OCI-LY1 (cell line): ENCODE results near the gene LRRFIP1.

Experiments used
- H2AFZ ChIP-seq: fragments of 200-600 bp; sonication (generic), shearing (Covaris generic); 2 replicates; pipeline ENCODE4 v1.6.0; 2014; ENCODE audit warnings: antibody characterized with exemption, mild to moderate bottlenecking, low read length
- H3F3A ChIP-seq: fragments of 200-600 bp; sonication (generic), shearing (Covaris generic); 2 replicates; pipeline ENCODE4 v1.6.0; 2014; ENCODE audit warnings: mild to moderate bottlenecking, antibody characterized with exemption, low read length, moderate library complexity; ENCODE audit not compliant: insufficient read depth
- H3K27ac ChIP-seq: fragments of 200-600 bp; sonication (generic); 2 replicates; pipeline ENCODE4 v1.5.1; 2014; ENCODE audit warnings: low read length, mixed run types, mild to moderate bottlenecking, low read depth; ENCODE audit not compliant: poor library complexity, severe bottlenecking
- H3K27me3 ChIP-seq: fragments of 200-600 bp; sonication (generic); 2 replicates; pipeline ENCODE4 v1.6.0; 2014; ENCODE audit warnings: antibody characterized with exemption, mild to moderate bottlenecking, low read length, moderate library complexity; ENCODE audit not compliant: insufficient read depth
- H3K36me3 ChIP-seq: fragments of 200-600 bp; sonication (generic); 2 replicates; pipeline ENCODE4 v1.6.1; 2014; ENCODE audit warnings: mild to moderate bottlenecking, antibody characterized with exemption, low read length, moderate library complexity, mixed read lengths; ENCODE audit not compliant: insufficient read depth
- H3K4me1 ChIP-seq: fragments of 200-600 bp; sonication (generic); 2 replicates; pipeline ENCODE4 v1.5.1; 2014; ENCODE audit warnings: mild to moderate bottlenecking, low read length, moderate library complexity; ENCODE audit not compliant: insufficient read depth, severe bottlenecking
- H3K4me2 ChIP-seq: fragments of 200-600 bp; sonication (generic), shearing (Covaris generic); 2 replicates; pipeline ENCODE4 v1.6.1; 2014; ENCODE audit warnings: low read length
- H3K4me3 ChIP-seq: fragments of 200-600 bp; sonication (generic); 2 replicates; pipeline ENCODE4 v1.5.1; 2014; ENCODE audit warnings: low read length, low read depth, mild to moderate bottlenecking, mixed read lengths; ENCODE audit not compliant: poor library complexity, severe bottlenecking
- H3K79me2 ChIP-seq: fragments of 200-600 bp; shearing (Covaris generic); 2 replicates; pipeline ENCODE4 v1.6.1; 2016; ENCODE audit warnings: mixed run types, low read length, mixed read lengths; ENCODE audit not compliant: insufficient read depth
- H3K9ac ChIP-seq: fragments of 200-600 bp; sonication (generic), shearing (Covaris generic); 2 replicates; pipeline ENCODE4 v1.6.1; 2014; ENCODE audit warnings: mild to moderate bottlenecking, low read length, mixed read lengths
- H3K9me2 ChIP-seq: fragments of 200-600 bp; sonication (generic), shearing (Covaris generic); 2 replicates; pipeline ENCODE4 v1.6.1; 2014; ENCODE audit warnings: low read depth, mild to moderate bottlenecking, low read length, mixed read lengths
- H3K9me3 ChIP-seq: fragments of 200-600 bp; shearing (Covaris generic); 2 replicates; pipeline ENCODE4 v1.6.1; 2014; ENCODE audit warnings: low read length, mixed read lengths
- H4K20me1 ChIP-seq: fragments of 200-600 bp; sonication (generic), shearing (Covaris generic); 2 replicates; pipeline ENCODE4 v1.6.0; 2016; ENCODE audit warnings: mild to moderate bottlenecking, low read length; ENCODE audit not compliant: insufficient read depth
- EZH2 ChIP-seq: fragments of 200-600 bp; sonication (generic), shearing (Covaris generic); IDR thresholded peaks from 2 replicates; pipeline ENCODE4 v1.8.0; 2017; ENCODE audit warnings: borderline replicate concordance, mixed run types, mild to moderate bottlenecking, antibody characterized with exemption, low read length, moderate library complexity, mixed read lengths
- TF ChIP-seq, protein P1 (sequence below): fragments of 200-600 bp; sonication (generic), shearing (Covaris generic); IDR thresholded peaks from 2 replicates; pipeline ENCODE4 v1.5.1; 2017; ENCODE audit warnings: mild to moderate bottlenecking, antibody characterized with exemption, low read length, moderate library complexity, mixed read lengths

Gene LRRFIP1

GRCh38 chr2:237598468-237599208, 28.7 kb upstream of the LRRFIP1 start:
- H3K27me3 ChIP-seq: no peaks in the 10 kb centered on the region
- H3K4me3 ChIP-seq: no peak overlapping the region
- no peak overlapping the region for H2AFZ ChIP-seq
- no peaks in the 10 kb centered on the region for H3F3A ChIP-seq
- no peak for TF ChIP-seq EZH2
- TF ChIP-seq, protein P1, sequence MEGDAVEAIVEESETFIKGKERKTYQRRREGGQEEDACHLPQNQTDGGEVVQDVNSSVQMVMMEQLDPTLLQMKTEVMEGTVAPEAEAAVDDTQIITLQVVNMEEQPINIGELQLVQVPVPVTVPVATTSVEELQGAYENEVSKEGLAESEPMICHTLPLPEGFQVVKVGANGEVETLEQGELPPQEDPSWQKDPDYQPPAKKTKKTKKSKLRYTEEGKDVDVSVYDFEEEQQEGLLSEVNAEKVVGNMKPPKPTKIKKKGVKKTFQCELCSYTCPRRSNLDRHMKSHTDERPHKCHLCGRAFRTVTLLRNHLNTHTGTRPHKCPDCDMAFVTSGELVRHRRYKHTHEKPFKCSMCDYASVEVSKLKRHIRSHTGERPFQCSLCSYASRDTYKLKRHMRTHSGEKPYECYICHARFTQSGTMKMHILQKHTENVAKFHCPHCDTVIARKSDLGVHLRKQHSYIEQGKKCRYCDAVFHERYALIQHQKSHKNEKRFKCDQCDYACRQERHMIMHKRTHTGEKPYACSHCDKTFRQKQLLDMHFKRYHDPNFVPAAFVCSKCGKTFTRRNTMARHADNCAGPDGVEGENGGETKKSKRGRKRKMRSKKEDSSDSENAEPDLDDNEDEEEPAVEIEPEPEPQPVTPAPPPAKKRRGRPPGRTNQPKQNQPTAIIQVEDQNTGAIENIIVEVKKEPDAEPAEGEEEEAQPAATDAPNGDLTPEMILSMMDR: no peak
- no peaks in the 10 kb centered on the region for H4K20me1 ChIP-seq
- no peaks in the 10 kb centered on the region for H3K79me2 ChIP-seq
- no peak overlapping the region for H3K9ac ChIP-seq
- no peaks in the 10 kb centered on the region for H3K36me3 ChIP-seq
- H3K4me2 ChIP-seq: no peak overlapping the region
- H3K4me1 ChIP-seq: peaks cover 17% of the 10 kb centered on the region
- no peak overlapping the region for H3K27ac ChIP-seq
- no peaks in the 10 kb centered on the region for H3K9me3 ChIP-seq
- no peaks in the 10 kb centered on the region for H3K9me2 ChIP-seq

DNA sequence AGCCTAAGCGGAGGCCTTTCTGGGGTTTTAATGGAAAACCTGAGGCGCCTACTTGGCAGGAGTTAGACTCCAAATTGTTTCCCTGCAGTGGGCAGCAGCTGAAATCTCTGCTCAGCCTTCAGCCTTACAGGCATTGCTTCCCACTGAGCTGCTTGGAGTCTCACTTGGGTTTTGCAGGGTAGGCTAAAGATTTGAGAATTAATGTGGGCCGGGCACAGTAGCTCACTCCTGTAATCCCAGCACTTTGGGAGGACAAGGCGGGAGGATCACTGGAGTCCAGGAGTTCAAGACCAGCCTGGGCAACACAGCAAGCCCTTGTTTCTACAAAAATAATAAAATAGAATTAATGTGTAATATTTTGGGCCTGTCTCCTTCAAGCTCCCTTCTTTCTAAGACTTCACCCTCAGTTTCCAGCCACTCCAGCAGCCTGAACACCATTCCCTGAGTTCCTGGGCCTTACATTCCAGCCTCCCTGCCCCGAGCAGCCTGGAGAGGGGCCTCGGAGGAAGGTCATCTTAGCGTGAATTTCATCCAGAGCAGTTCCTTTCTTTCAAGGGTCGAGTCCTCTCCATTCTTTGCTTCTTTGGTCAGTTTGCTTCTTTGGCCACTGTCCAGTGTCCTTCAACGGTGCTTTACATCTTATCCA, 27.8 kb upstream of the LRRFIP1 start:
- 0 out of 2 replicates have a peak overlapping the region, but pooled peaks have one; percentile 21 for H2AFZ ChIP-seq
- H3K27ac ChIP-seq: no peak overlapping the region
- H3K9ac ChIP-seq: peak overlapping the region; percentile 30; the same call in 1 of the 2 replicates

GRCh38 chr2:237600205-237600846, 27.1 kb upstream of the LRRFIP1 start:
- H3K9ac ChIP-seq: peak overlapping the region; percentile 30; the same call in 1 of the 2 replicates
- no peaks in the 10 kb centered on the region for H3K27me3 ChIP-seq
- H3K9me3 ChIP-seq: no peaks in the 10 kb centered on the region
- peak overlapping the region; percentile 33; the same call in 1 of the 2 replicates for H3K4me2 ChIP-seq
- H4K20me1 ChIP-seq: no peaks in the 10 kb centered on the region
- no peak overlapping the region for H3K27ac ChIP-seq
- peaks cover 22% of the 10 kb centered on the region for H3K4me1 ChIP-seq
- H2AFZ ChIP-seq: 0 out of 2 replicates have a peak overlapping the region, but pooled peaks have one; percentile 21
- H3K9me2 ChIP-seq: no peaks in the 10 kb centered on the region
- no peaks in the 10 kb centered on the region for H3K79me2 ChIP-seq
- no peaks in the 10 kb centered on the region for H3K36me3 ChIP-seq
- no peaks in the 10 kb centered on the region for H3F3A ChIP-seq
- no peak for TF ChIP-seq EZH2
- TF ChIP-seq, protein P1: peak; percentile 12; the same call in 1 of the 2 replicates
- peak overlapping the region; percentile 31 for H3K4me3 ChIP-seq

More for the DNA sequence above, 27.8 kb upstream of the LRRFIP1 start:
- no peak for TF ChIP-seq EZH2
- TF ChIP-seq, protein P1: no peak
- H3K4me3 ChIP-seq: peak overlapping the region; percentile 31
- H3K79me2 ChIP-seq: no peaks in the 10 kb centered on the region
- H3K27me3 ChIP-seq: no peaks in the 10 kb centered on the region
- H3K9me2 ChIP-seq: no peaks in the 10 kb centered on the region
- no peaks in the 10 kb centered on the region for H3K36me3 ChIP-seq
- peaks cover 22% of the 10 kb centered on the region for H3K4me1 ChIP-seq
- no peaks in the 10 kb centered on the region for H3K9me3 ChIP-seq
- peak overlapping the region; percentile 33; the same call in 1 of the 2 replicates for H3K4me2 ChIP-seq
- no peaks in the 10 kb centered on the region for H3F3A ChIP-seq
- no peaks in the 10 kb centered on the region for H4K20me1 ChIP-seq
